Measurements from ENCODE around the gene ORMDL1.
A peak's percentile ranks its signal among the peaks of the same experiment; 100 is the strongest.
"Not testable (repeated sequence)": the region's sequence is repeated elsewhere in the genome, so short reads cannot be mapped to it uniquely, and the experiment has no call there.

Gene ORMDL1

GRCh38 chr2:189770590-189771322, 13.4 kb downstream of the ORMDL1 start:
- no peak for DNase-seq

GRCh38 chr2:189763908-189764661, 20.1 kb downstream of the ORMDL1 start:
- DNase-seq: peak; percentile 17

GRCh38 chr2:189762551-189763298, 21.4 kb downstream of the ORMDL1 start, which contains the start of gene OSGEPL1:
Gene OSGEPL1, minus strand, starts transcription at chr2:189762792. Its CDS starts 1,152 bp downstream, at chr2:189761640.
- DNase-seq: peak; percentile 91

GRCh38 chr2:189762229-189762550, 21.9 kb downstream of the ORMDL1 start:
- no peak for DNase-seq

- DNase-seq: not testable (repeated sequence)
These were observed 24.0 kb downstream of the ORMDL1 start for GRCh38 chr2:189760154-189760553.

- DNase-seq: no peak
These were observed 27.7 kb downstream of the ORMDL1 start for GRCh38 chr2:189756311-189756952.

- peak; percentile 34 for DNase-seq
These were observed 33.0 kb downstream of the ORMDL1 start for GRCh38 chr2:189751080-189751658.

GRCh38 chr2:189729430-189729829, 54.7 kb downstream of the ORMDL1 start:
- no peak for DNase-seq

GRCh38 chr2:189726849-189727248, 57.3 kb downstream of the ORMDL1 start:
- DNase-seq: no peak

- no peak for DNase-seq
These were observed 57.9 kb downstream of the ORMDL1 start for GRCh38 chr2:189726271-189726670.

GRCh38 chr2:189723192-189723591, 60.9 kb downstream of the ORMDL1 start:
- DNase-seq: no peak

Data from fibroblast of skin of right biceps (primary cell).